CD4-positive, alpha-beta T cell treated with Interleukin-4 for 4 hours (primary cell): ENCODE measurements around the gene CPLANE2.
A peak's percentile ranks its signal among the peaks of the same experiment; 100 is the strongest.

Experiments
- DNase-seq: peaks from one replicate; pipeline ENCODE4 v3.0.0-alpha.2; 2020

Gene CPLANE2

GRCh38 chr1:16187748-16188401, 49.1 kb downstream of the CPLANE2 start:
- DNase-seq = peak; percentile 66

GRCh38 chr1:16186655-16187235, 50.2 kb downstream of the CPLANE2 start:
- no peak for DNase-seq

GRCh38 chr1:16184557-16185303, 52.3 kb downstream of the CPLANE2 start:
- no peak for DNase-seq

GRCh38 chr1:16183765-16184556, 53.0 kb downstream of the CPLANE2 start:
- no peak for DNase-seq

- no peak for DNase-seq
Observed at GRCh38 chr1:16183179-16183578, 53.8 kb downstream of the CPLANE2 start.

GRCh38 chr1:16181887-16182719, 54.9 kb downstream of the CPLANE2 start:
- no peak for DNase-seq
